GM18870 (cell line): ENCODE data around the gene SERPINA12.

Source experiments
- ATAC-seq: cut with Tn5 transposase; IDR thresholded peaks from one replicate; pipeline ENCODE4 v1.9.1; 2021; ENCODE audit warnings: moderate library complexity; ENCODE audit not compliant: unreplicated experiment

Gene SERPINA12, protein sequence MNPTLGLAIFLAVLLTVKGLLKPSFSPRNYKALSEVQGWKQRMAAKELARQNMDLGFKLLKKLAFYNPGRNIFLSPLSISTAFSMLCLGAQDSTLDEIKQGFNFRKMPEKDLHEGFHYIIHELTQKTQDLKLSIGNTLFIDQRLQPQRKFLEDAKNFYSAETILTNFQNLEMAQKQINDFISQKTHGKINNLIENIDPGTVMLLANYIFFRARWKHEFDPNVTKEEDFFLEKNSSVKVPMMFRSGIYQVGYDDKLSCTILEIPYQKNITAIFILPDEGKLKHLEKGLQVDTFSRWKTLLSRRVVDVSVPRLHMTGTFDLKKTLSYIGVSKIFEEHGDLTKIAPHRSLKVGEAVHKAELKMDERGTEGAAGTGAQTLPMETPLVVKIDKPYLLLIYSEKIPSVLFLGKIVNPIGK

GRCh38 chr14:94509356-94509755, at the start of gene SERPINA12:
Gene SERPINA12, minus strand, starts transcription at chr14:94509469. Its CDS starts 11,072 bp downstream, at chr14:94498397.
- no peak for ATAC-seq

DNA sequence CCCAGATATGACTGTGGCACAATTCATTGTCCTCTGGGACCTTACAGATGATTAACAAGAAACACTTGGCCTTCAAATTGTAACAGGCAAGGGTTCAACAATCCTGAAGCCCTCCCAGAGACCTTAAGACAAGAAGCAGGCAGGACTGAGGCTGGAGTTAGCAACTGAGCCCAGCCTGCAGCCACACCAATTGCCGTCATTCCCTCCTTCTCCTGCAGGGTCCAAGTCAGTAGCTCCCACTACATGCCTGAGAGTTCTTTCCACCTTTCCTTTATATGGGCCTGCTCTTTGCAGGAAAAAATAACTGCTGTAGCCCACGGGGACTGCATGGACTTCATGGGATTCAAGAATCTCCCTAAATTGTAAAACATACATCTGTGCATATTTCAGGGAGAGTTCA, 49.6 kb upstream of the SERPINA12 start:
- ATAC-seq: no peak

- no peak for ATAC-seq
Measured at GRCh38 chr14:94557327-94557726, 48.1 kb upstream of the SERPINA12 start.

DNA sequence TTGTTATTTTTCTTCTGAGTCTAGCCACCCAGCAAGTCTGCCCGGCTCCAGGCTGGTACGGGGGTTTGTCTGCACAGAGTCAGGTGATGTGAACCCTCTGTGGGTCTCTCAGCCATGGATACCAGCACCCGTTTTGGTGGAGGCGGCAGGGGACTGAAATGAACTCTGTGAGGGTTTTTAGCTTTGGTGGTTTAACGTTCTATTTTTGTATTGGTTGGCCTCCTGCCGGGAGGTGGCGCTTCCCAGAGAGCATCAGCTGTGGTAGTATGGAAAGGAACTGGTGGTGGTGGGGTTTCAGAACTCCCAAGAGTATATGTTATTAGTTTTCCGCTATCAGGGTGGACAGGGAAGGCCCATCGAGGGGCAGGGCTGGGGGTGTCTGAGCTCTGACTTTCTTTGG, 46.7 kb upstream of the SERPINA12 start:
- no peak for ATAC-seq

DNA sequence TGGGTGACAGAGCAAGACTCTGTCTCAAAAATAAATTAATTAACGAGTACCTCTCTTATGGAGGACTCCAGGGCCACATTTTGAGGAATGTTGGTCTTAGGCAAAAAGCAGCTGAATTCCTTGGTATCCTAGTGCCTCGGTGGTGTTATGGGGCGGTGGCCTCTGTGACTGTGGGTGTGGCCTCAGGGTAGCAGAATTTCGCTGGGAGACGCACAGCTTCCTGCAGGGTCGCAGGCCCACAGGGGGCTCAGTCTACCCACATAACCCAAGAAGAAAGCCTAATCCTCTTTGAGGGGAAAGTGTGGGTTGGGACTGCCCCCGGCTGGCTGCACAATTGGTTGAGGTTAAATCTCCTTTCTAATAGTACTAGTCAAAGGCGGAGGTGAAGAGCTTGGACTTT, 40.8 kb upstream of the SERPINA12 start:
- ATAC-seq: no peak

DNA sequence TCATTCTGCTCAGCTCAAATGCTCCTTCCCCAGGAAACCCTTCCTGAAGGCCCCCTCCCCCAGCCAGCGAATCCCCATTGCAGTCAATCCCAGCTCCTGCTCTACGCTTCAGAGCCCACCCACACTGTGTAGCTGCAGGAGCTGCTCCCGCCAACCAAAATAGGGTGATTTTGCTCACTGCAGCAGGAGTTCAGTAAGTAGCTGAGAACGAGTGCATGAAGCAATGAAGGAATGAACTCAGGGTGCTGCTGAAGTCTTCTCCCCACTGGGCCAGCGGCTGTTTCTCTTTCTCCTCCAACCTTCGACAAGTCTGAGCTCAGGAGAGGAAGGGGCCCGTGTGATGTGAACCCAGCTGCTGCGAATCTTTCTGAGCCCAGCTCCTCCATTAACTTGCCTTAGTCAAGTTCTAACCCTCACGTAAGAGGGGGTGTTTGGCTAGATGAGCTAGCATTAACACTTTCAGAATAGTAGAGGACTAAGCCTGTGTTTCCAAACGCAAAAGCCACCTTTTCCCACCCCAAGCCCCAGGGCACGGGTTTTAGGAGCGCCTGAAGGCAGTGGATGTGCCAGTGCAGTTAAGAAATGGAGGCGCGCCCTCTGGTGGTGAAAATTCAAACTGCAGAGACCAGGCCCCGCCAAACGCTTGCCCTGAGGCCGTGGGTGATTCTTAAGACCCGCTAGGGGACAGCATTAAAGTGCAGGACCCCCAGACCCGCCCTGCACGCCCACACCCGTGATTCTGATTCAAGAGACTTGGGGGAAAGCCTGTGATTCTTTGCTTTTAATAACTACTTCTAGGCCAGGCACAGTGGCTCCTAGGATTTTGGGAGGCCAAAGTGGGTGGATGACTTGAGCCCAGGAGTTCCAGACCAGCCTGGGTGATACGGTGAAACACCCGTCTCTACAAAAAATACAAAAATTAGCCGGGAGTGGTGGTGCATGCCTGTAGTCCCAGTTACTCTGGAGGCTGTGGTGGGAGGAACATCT, 40.0 kb upstream of the SERPINA12 start:
- no peak for ATAC-seq

DNA sequence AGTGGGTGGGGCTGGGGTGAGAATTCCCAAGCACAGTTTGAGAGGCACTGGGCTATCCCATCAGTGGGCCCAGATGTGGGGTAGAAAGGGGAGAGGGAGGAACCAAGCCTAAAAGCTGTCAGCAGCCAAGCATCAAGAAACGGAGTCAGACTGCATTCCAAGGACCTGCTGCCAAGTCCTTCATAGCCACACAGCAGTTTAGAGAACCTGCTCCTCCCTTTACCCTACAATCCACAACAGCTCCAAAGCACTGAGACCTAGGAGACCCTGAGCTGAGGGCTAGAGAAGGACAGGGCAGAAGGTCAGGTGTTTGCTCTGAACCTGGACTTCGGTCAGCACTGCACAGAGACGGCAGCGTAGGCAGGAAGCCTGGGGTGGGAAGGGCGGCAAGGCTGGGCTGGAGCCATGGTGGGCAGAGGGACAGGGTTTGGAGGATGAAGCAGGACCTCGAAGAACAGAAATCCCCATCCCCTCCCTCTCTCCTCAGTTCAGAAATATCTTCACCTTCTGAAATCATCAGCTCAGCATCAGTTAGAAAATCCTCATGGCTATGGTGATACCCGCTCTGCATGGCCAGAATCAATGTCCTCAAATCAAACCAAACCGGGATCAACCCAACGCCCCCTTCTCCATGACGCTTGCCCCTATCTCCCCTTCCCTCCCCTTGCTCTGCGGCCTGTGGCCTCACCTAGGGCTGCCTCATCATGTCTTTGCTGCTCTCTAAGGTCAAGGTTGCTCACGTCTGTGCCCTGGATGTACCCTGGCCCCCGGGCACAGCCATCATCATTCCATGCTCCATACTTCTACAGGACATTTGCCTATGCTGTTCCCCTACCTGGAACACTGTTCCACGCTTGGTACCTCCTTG, 39.1 kb upstream of the SERPINA12 start:
- ATAC-seq: no peak

DNA sequence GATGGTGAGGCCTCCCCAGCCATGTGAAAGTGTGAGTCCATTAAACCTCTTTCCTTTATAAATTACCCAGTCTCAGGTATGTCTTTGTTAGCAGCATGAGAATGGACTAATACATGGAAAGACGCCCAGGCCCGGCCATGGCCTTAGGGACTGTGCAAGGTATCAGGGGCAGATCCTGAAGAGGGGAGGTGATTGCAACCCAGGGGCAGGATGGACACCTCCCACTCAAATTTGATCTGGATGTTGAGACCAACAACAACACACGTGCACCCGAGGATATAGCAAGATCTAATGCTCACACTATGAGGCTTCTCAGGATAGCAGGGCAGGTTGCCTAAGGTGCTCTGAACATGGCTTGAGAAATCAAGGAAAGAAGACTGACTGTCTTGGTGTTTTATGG, 38.5 kb upstream of the SERPINA12 start:
- no peak for ATAC-seq

GRCh38 chr14:94547151-94547680, 37.9 kb upstream of the SERPINA12 start:
- no peak for ATAC-seq

DNA sequence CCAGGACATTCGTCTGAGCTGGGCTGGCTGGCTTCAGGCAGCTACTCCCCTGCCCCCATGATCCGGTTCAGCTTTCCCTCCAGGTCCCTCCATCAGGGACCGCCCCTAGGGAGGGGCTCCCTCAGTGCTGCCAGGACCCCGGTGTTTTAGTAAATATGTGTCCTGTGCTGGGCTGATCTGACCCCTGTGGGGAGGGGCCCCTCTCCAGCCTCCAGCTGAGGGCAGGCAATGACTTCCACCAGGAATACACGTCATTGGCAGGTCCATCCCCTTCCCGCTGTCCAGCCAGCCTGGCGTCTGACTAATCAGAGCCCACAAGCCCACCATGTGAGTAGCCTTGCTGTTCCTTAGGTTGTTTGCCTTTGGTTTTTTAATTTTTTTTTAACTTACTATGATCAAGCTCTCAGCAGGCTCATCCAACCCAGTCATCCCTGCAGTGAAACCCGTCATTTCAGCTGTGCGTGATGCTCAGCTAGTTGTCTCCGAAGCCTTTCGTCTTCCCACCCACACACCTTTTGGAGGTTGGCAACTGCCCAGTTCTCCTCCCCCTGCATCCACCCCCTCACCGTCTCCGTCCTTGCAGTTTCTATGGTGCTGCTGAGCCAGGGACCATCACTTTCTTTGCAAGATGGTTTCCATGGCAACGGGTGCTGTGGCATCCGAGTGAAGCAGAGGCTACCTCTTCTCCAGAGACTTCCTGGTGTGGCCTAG, 36.0 kb upstream of the SERPINA12 start:
- ATAC-seq: no peak

GRCh38 chr14:94544726-94545125, 35.5 kb upstream of the SERPINA12 start:
- ATAC-seq: no peak

DNA sequence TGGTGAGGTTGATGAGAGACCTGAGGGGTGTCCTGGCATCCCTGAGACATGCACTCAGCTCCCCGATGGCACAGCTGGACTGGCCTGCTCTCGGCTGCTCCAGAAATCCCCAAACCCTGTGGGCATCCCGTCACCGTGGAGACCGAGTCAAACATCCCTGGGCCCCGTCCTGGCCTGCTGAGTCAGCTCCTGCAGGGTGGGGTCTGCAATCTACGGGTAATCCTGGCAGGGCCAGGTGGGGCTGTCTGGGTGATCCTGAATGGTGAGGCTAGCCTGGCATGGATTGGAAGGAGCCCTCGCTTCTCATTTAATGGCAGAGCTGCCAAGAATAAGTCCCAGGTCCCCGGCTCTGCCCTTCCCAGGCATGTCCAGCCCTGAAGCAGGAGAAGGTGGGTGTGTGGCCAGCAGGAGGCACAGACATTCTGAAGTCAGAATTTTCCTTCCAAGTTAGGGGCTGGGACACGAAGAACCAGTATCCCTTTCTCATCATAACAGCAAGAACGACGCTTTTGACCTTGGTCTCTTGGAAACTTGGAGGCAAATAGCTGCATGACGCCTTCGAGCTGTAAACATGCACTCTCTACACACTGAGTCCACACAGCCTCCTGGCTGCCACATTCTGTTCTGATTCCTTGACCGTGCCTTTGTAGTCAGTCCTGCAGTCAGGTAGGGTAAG, 34.3 kb upstream of the SERPINA12 start:
- no peak for ATAC-seq

DNA sequence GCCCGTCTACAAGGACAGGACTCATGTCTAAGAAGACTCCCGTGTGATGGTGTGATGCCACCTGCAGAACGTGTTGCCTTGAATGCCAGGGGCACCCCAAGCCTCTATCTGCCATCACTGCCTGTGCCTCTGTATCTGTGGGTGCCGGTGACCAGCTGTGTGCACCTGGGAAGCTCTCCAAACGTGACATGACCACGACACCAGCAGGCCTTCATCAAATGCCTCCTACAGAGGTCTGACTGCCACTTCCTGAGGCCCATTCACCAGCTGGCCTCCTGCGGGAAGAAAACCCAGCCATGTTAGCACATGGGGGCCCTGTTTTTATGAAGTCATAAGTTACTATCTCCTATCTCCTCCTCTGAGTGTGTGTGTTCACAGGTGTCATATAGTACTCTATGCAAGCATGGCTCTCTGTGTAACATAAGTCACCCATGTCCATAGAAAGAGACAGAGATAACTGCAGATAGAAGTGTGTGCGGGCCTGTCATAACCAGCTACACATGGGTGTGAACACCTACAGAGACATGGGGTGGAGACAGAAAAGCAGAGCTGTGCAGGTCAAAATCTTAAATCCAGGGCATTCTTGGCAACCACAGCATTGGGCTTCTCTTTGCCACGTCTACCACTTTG, 33.7 kb upstream of the SERPINA12 start:
- no peak for ATAC-seq

GRCh38 chr14:94542111-94542810, 33.0 kb upstream of the SERPINA12 start:
- ATAC-seq: no peak

DNA sequence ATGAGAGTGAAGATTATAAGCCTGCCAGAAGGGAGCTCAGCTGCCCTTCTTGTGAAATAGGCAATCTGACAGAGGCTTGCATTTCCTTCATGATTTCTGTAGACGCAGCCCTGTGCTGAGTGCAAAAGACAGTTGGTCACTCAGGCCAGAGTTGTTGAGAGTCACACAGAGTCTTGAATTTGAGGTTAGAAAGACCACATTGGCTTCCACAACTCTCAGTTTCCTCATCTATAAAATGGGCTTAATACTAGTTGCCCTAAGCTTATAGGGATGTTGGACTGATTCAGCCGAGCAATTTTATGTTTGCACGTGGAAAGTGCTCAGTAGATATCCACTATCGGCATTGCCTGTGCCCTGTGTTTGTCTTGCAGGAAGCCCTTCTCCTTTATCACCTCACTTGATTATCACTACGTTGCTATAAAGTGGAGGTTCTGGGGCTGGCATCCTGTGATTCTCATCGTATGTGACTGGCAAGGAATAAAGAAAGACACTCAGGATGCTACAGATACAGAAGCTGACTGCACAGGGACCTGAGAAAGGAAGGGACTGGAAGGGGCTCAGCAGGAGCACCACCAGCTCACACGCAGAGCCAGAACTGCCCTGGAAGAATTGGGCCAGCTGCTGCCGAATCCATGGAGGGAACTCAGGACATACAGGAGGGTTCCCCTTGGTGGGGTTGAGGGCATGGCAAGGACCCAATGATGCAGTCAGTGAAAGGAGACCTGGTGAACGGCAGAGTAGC, 32.1 kb upstream of the SERPINA12 start:
- ATAC-seq: no peak

- no peak for ATAC-seq
Measured at GRCh38 chr14:94540031-94540794, 30.9 kb upstream of the SERPINA12 start.

- no peak for ATAC-seq
Measured at GRCh38 chr14:94539181-94539580, 29.9 kb upstream of the SERPINA12 start.
